Ascending aorta (tissue), 2 donors: ENCODE results near the gene PRAMEF12. TPM values are rescaled to one million over a fixed set of nuclear protein-coding genes. Genes with fewer than 3 reads are reported as not detected.
"Not testable (repeated sequence)": the region's sequence is repeated elsewhere in the genome, so short reads cannot be mapped to it uniquely, and the experiment has no call there.

Source experiments
- DNase-seq, 2 donors: peaks; one replicate each; pipeline ENCODE4 v3.0.0-alpha.2; 2019; ENCODE audit warnings: low spot score in 2 of 2
- H3K27ac ChIP-seq, 2 donors: fragments of 200-600 bp; sonication (generic); one replicate each; pipeline ENCODE4 v1.5.1; 2016 to 2017; ENCODE audit warnings: mild to moderate bottlenecking in 1 of 2
- H3K27me3 ChIP-seq: fragments of 200-600 bp; sonication (generic); one replicate; pipeline ENCODE4 v1.5.1; 2017
- H3K36me3 ChIP-seq, 2 donors: fragments of 200-600 bp; sonication (generic); one replicate each; pipeline ENCODE4 v1.5.1; 2016
- H3K4me1 ChIP-seq, 2 donors: fragments of 200-600 bp; sonication (generic); one replicate each; pipeline ENCODE4 v1.5.1; 2016 to 2017; ENCODE audit warnings: mild to moderate bottlenecking in 1 of 2
- H3K4me3 ChIP-seq, 2 donors: fragments of 200-600 bp; sonication (generic); one replicate each; pipeline ENCODE4 v1.5.1; 2016 to 2017; ENCODE audit warnings: mild to moderate bottlenecking in 1 of 2
- H3K9me3 ChIP-seq, 2 donors: fragments of 200-600 bp; sonication (generic); one replicate each; pipeline ENCODE4 v1.5.1; 2016
- CTCF ChIP-seq, 3 experiments: fragments of 200-600 bp in 2 of 3; fragments of 450-650 bp in 1 of 3; sonication (generic) in 2 of 3; IDR thresholded peaks; one replicate each; pipeline ENCODE4 v1.5.1; 2016 to 2019; ENCODE audit warnings: antibody characterized with exemption in 3 of 3, mild to moderate bottlenecking in 1 of 3, moderate library complexity in 1 of 3
- intact Hi-C: fragments of 100-400 bp; cut with DNase I; formaldehyde crosslinking; loops from one replicate; pipeline ENCODE4 v1.15.1; 2023
- total RNA-seq: library from RNA; depleted of rRNA; stranded (reverse); fragments of >200 nt; gene quantifications from one replicate; pipeline ENCODE4 v1.1.0, GENCODE V29; 2016

PRAMEF12 gene
- total RNA-seq, 1 donor from 2014 or later: not detected

GRCh38 chr1:12776801-12777557 is 3.4 kb downstream of the PRAMEF12 start:
- H3K27me3 ChIP-seq: no peaks in the 10 kb centered on the region
- no peak for TF ChIP-seq CTCF (IDR thresholded peaks at IDR 0.05)

GRCh38 chr1:12778061-12778460 is 4.5 kb downstream of the PRAMEF12 start:
- Histone ChIP-seq H3K27me3 (no peaks in the 10 kb centered on the region), H3K36me3 (no peaks in the 10 kb centered on the region), H3K27ac (no peak overlapping the region), H3K4me3 (no peak overlapping the region), H3K4me1 (no peaks in the 10 kb centered on the region), H3K9me3 (no peaks in the 10 kb centered on the region)
- no peak for TF ChIP-seq CTCF (IDR thresholded peaks at IDR 0.05)
- DNase-seq: no peak
- intact Hi-C loops: no loop called here

More at GRCh38 chr1:12776801-12777557, 3.4 kb downstream of the PRAMEF12 start:
- Histone ChIP-seq H3K27ac (no peak overlapping the region), H3K9me3 (no peaks in the 10 kb centered on the region), H3K36me3 (no peaks in the 10 kb centered on the region), H3K4me3 (no peak overlapping the region), H3K4me1 (no peaks in the 10 kb centered on the region)
- intact Hi-C loops: no loop called here
- DNase-seq: no peak

- DNase-seq: no peak
- Histone ChIP-seq H3K9me3 (peaks cover 0 to 1% of the 10 kb centered on the region in 2 donors), H3K4me1 (no peaks in the 10 kb centered on the region), H3K4me3 (no peak overlapping the region), H3K36me3 (no peaks in the 10 kb centered on the region), H3K27ac (no peak overlapping the region), H3K27me3 (no peaks in the 10 kb centered on the region)
- TF ChIP-seq CTCF (IDR thresholded peaks at IDR 0.05): no peak
- intact Hi-C loops: no loop called here
Measured at GRCh38 chr1:12778907-12779306, 5.4 kb downstream of the PRAMEF12 start.

- H3K4me3 ChIP-seq, DNase-seq, H3K36me3 ChIP-seq, H3K9me3 ChIP-seq, H3K27ac ChIP-seq, H3K4me1 ChIP-seq, H3K27me3 ChIP-seq, intact Hi-C loops: not testable (repeated sequence)
Measured at GRCh38 chr1:12781488-12781887, 8.0 kb downstream of the PRAMEF12 start.

- H3K9me3 ChIP-seq, H3K36me3 ChIP-seq, H3K4me1 ChIP-seq, H3K27me3 ChIP-seq, DNase-seq, H3K27ac ChIP-seq, intact Hi-C loops, H3K4me3 ChIP-seq: not testable (repeated sequence)
Measured at GRCh38 chr1:12783783-12784182, 10.2 kb downstream of the PRAMEF12 start.

GRCh38 chr1:12784729-12785128 is 11.2 kb downstream of the PRAMEF12 start:
- H3K36me3 ChIP-seq, H3K4me3 ChIP-seq, H3K27me3 ChIP-seq, H3K9me3 ChIP-seq, H3K4me1 ChIP-seq, H3K27ac ChIP-seq, DNase-seq, intact Hi-C loops: not testable (repeated sequence)

- H3K36me3 ChIP-seq, H3K9me3 ChIP-seq, H3K4me3 ChIP-seq, intact Hi-C loops, H3K27me3 ChIP-seq, H3K27ac ChIP-seq, H3K4me1 ChIP-seq, DNase-seq: not testable (repeated sequence)
Measured at GRCh38 chr1:12791097-12791496, 17.6 kb downstream of the PRAMEF12 start, which contains the start of gene PRAMEF1. Gene PRAMEF1 (plus strand): TSS chr1:12791397. CDS start chr1:12793228, 1,831 bp downstream.

GRCh38 chr1:12798911-12799310 is 25.4 kb downstream of the PRAMEF12 start:
- no peak for DNase-seq
- no peak for TF ChIP-seq CTCF (IDR thresholded peaks at IDR 0.05)
- Histone ChIP-seq H3K27ac (no peak overlapping the region), H3K4me1 (no peaks in the 10 kb centered on the region), H3K4me3 (no peak overlapping the region), H3K9me3 (no peaks in the 10 kb centered on the region), H3K36me3 (no peaks in the 10 kb centered on the region), H3K27me3 (no peaks in the 10 kb centered on the region)
- intact Hi-C loops: no loop called here
